Measurements from ENCODE around the gene HSCB.
"Not testable (repeated sequence)": the region's sequence is repeated elsewhere in the genome, so short reads cannot be mapped to it uniquely, and the experiment has no call there.

The HSCB gene

GRCh38 chr22:28741200-28741784, 547 bp upstream of the HSCB start:
- DNase-seq = no peak

DNA sequence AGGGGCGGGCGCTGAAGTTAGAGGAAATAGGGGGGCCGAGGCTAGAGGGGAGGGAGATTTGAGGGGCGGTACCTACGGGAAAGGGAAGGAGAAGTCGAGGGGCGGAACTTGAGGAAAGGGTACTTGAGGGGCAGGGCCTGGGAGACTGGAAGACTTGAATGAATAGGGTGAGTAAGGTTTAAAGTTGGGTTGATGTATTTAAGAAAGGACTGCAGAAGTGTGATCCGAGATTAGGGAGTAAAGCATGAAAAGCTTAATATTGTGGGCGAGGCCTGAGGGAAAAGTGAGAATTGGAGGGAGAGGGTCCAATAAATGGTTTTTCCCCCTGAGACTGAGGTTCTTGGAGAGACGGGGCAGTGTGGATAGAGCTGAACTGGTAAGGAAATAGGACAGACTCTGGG, 723 bp downstream of the HSCB start:
- DNase-seq = no peak

DNA sequence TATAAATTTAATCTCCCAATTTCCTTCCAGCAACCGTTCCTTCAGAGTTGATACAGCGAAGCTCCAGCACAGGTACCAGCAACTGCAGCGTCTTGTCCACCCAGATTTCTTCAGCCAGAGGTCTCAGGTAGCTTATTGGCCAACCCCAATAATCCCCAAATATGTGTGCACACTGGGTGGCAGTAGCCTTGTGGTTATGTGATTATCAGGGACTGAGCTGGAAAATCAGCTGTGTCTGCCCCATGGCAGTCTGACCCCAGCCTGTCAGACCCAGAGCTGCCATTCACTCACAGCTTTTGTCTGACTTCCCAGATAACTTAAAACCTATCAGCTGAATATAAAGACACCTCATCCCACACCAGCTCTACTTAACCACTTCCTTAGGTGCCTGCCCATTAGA, 2.0 kb downstream of the HSCB start:
- DNase-seq = no peak

DNA sequence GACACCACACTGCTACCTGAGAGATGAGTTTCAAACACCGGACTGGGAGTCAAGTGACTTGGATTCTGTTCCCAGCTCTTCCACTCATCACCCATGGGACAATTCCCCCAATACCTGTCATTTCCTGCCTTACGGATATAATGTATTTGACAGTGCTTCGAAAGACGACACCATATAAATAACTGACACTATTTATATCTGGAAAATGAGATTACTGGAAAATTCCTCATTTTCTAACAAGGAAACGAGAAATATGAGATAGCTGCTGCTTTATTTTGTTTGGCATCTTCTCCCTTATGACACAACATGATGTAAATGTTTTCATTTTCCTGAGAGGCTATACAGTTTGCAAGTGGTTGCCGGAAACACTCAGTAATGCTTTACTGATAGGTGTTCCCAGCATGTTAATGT, 8.6 kb downstream of the HSCB start:
- no peak for DNase-seq

DNA sequence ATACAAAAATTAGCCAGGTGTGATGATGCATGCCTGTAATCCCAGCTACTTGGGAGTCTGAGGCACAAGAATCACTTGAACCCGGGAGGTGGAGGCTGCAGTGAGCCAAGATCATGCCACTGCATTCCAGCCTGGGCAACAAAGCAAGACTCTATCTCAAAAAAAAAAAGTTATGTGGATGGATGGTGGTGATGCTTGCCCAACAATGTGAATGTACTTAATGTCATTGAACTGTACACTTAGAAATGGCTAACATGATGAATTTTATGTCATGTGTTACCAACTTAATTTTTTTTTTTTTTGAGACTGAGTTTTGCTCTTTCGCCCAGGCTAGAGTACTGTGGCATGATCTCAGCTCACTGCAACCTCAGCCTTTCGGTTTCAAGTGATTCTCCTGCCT, 12.7 kb downstream of the HSCB start:
- DNase-seq = not testable (repeated sequence)

GRCh38 chr22:28759861-28760560, 18.2 kb downstream of the HSCB start:
- no peak for DNase-seq

DNA sequence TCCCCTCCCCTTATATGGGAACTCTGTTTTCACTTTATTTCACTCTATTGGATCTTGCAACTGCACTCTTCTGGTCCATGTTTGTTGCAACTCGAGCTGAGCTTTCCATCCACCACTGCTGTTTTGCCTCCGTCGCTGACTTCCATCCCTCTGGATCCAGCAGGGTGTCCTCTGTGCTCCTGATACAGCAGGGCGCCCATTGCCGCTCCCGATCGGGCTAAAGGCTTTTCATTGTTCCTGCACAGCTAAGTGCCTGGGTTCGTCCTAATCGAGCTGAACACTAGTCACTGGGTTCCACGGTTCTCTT, 19.6 kb downstream of the HSCB start:
- DNase-seq = no peak

DNA sequence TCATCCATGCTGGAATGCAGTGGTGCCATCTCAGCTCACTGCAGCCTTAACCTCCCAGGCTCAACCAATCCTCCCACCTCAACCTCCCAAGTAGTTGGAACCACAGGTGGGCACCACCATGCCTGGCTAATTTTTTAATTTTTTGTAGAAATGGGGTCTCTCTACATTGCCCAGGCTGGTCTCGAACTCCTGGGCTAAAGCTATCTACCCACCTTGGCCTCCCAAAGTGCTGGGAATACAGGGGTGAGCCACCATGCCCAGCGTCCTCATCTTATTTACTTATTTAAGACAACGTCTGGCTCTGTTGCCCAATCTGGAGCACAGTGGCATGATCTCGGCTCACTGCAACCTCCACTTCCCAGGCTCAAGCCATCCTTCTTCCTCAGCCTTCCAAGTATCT, 20.2 kb downstream of the HSCB start:
- DNase-seq = not testable (repeated sequence)

DNA sequence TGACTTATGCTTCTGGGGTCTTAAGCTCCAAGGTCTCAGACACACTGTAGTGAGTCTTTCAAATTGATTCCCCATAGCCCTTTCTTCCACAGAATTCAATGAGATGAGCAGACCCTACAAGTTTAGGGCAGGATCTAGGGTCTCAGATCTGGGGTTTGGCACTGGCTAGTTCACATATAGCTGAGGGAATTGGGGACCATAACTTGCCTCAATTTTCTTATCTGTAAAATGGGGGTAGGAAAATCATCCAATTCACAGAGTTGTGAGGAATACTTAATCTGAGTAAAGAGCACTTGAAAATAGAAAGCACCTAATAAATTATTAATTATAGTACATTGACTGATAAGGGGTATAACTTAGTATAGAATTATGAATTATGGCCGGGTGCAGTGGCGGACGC, 24.8 kb downstream of the HSCB start:
- DNase-seq = no peak

GRCh38 chr22:28768701-28769393, 27.0 kb downstream of the HSCB start:
- DNase-seq = no peak

DNA sequence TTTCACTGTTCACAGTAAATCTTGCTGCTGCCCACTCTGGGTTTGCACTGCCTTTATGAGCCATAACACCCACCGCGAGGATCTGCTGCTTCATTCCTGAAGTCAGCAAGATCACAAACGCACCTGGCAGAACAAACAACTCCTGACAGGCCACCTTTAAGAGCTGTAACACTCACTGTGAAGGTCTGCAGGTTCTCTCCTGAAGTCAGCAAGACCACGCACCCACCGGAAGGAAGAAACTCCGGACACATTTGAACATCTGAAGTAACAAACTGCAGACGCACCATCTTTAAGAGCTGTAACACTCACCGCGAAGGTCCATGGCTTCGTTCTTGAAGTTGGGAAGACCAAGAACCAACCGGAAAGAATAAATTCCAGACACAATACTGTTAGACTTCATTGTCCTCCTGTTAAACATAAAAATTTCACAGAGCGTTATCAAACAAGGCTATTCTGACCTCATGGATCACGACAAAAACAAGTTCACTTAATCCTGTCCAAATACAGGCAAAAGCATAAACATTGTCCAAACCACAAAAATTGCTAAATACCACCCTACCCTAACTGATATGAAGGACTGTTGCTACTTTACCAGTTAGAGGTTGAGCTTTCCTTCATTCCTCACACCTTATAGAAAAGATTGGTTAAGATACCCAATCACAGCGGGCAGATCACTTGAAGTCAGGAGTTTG, 27.7 kb downstream of the HSCB start:
- DNase-seq = no peak

GRCh38 chr22:28771195-28771791, 29.5 kb downstream of the HSCB start:
- no peak for DNase-seq

- peak; percentile 77 for DNase-seq
Observed at GRCh38 chr22:28772633-28773460, 31.0 kb downstream of the HSCB start, which contains the start of gene CCDC117. CCDC117 (plus strand) TSS chr22:28772695; CDS start chr22:28772850, 155 bp downstream.

GRCh38 chr22:28773461-28773867, 31.6 kb downstream of the HSCB start:
- DNase-seq = no peak

DNA sequence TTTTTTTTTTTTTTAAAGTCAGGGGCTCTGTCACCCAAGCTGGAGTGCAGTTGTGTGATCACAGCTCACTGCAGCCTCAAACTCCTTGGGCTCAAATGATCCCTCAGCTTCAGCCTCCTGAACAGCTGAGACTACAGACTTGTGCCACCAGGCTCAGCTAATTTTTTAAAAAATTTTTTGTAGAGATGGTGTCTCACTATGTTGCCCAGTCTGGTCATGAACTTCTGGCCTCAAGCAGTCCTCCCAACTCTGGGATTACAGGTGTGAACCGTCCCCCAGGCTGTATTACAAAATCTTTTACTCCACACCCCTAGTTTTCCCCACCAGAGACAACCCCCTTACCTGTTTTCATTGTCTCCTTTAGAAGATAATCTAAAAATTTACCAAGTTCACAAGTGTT, 32.5 kb downstream of the HSCB start:
- DNase-seq = no peak

GRCh38 chr22:28779833-28780232, 38.0 kb downstream of the HSCB start:
- no peak for DNase-seq

GRCh38 chr22:28780296-28780695, 38.5 kb downstream of the HSCB start:
- DNase-seq = no peak

- no peak for DNase-seq
Observed at GRCh38 chr22:28783786-28784671, 42.2 kb downstream of the HSCB start.

GRCh38 chr22:28788601-28789000, 46.8 kb downstream of the HSCB start:
- DNase-seq = no peak

DNA sequence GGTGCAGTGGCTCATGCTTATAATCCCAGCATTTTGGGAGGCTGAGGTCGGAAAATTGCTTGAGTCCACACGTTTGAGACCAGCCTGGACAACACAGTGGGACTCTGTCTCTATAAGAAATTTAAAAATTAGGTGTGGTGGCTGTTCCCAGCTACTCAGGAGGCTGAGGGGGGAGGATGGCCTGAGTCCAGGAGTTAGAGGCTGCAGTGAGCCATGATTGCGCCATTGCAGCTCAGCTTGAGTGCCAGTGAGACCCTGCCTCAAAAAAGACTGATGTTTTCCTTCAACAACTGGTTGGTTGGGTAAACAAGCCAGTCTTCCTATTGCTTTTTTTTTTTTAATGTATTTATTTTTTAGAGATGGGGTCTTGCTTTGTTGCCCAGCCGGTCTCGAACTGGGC, 49.3 kb downstream of the HSCB start:
- DNase-seq = no peak

GRCh38 chr22:28791841-28792490, 50.1 kb downstream of the HSCB start:
- no peak for DNase-seq

Measured in NCI-H1436 treated with DMSO at 0.1 percent for 48 hours (cell line).